ENCODE measurements around the gene ERBB4. TPM values are rescaled to one million over a fixed set of nuclear protein-coding genes. Genes with fewer than 3 reads are reported as not detected.
"Not testable (repeated sequence)": the region's sequence is repeated elsewhere in the genome, so short reads cannot be mapped to it uniquely, and the experiment has no call there.

ERBB4 gene
- total and polyA plus RNA-seq, 10 of the 15 experiments (the other 5 are each of a cell fraction or from before 2014, with no cell fraction given): under 0.01 to 0.23 (median 0.01) TPM; not detected in 4

- H3K79me2 ChIP-seq (ENCODE audit: control insufficient read depth, insufficient read depth, low read length); H3K27me3 ChIP-seq (replicated peaks in 1 of 2; ENCODE audit: control insufficient read depth in 2 of 2, insufficient read depth in 2 of 2, low read length in 1 of 2); ATAC-seq; DNase-seq (ENCODE audit: low read depth, low spot score); H3K9ac ChIP-seq (ENCODE audit: control insufficient read depth, insufficient read depth, low read length); intact Hi-C loops (cut with micrococcal nuclease; ENCODE audit: unreplicated experiment); H4K20me1 ChIP-seq (ENCODE audit: control insufficient read depth, insufficient read depth); H3K4me3 ChIP-seq; FAIRE-seq; H3K36me3 ChIP-seq (ENCODE audit: control insufficient read depth in 2 of 2, insufficient read depth in 2 of 2, low read length in 1 of 2); H2AFZ ChIP-seq (ENCODE audit: control insufficient read depth, low read depth, low read length); in situ Hi-C loops (cut with MboI); RAD21 ChIA-PET (ENCODE audit: unreplicated experiment); POLR2A ChIA-PET; BruUV-seq (replicated peaks); H3K4me2 ChIP-seq (ENCODE audit: control insufficient read depth, insufficient read depth); H3K4me1 ChIP-seq (ENCODE audit: control insufficient read depth, insufficient read depth, low read length); H3K27ac ChIP-seq (ENCODE audit: control insufficient read depth, insufficient read depth); SMC1A ChIA-PET (ENCODE audit: uncharacterized antibody, unreplicated experiment); H3K9me3 ChIP-seq (replicated peaks; ENCODE audit: control insufficient read depth, insufficient read depth, low read length); CTCF ChIA-PET: not testable (repeated sequence)
- WGBS (ENCODE audit: insufficient coverage, insufficient replicate concordance, low lambda C conversion rate, missing lambda C conversion rate): 54% methylated on average over 8 of the region's 8 CpGs
Measured at GRCh38 chr2:212191438-212191837, 347.2 kb downstream of the ERBB4 start.

DNA sequence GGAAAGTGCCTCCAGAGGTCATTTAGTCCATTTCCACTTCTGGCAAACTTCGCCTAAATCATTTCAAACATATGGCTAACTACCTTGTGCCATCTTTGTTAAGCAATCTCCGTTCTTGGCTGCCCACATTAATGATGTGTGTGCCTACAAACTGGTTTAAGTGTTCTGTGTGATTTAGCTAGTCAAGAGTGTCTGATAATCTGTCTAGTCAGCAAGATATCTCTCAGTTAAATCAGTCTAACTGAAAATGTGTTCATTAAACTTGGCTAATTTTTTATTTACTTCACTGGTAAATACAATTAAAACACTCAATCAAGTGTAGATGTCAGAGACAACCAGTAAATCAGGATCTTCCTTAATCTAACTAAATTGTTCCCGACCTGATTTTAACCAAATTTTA is 352.4 kb downstream of the ERBB4 start:
- ChIA-PET POLR2A (no interaction called here), CTCF (no interaction called here), RAD21 (ENCODE audit: unreplicated experiment) (no interaction called here), SMC1A (ENCODE audit: uncharacterized antibody, unreplicated experiment) (interaction anchor here (0.7 kb wide), 1 partner anchor 426 kb away, joined by 3 read pairs; no protein-coding TSS in a partner anchor)
- no peaks in the 10 kb centered on the region for H3K36me3 ChIP-seq (ENCODE audit: control insufficient read depth in 2 of 2, insufficient read depth in 2 of 2, low read length in 1 of 2)
- no peak overlapping the region for H3K4me3 ChIP-seq
- in situ Hi-C loops (cut with MboI): no loop called here
- H3K9ac ChIP-seq (ENCODE audit: control insufficient read depth, insufficient read depth, low read length): no peak overlapping the region
- no TSS peak for BruUV-seq (replicated peaks)
- no peaks in the 10 kb centered on the region for H3K27me3 ChIP-seq (replicated peaks in 1 of 2; ENCODE audit: control insufficient read depth in 2 of 2, insufficient read depth in 2 of 2, low read length in 1 of 2)
- no peaks in the 10 kb centered on the region for H3K79me2 ChIP-seq (ENCODE audit: control insufficient read depth, insufficient read depth, low read length)
- no peak overlapping the region for H3K27ac ChIP-seq (ENCODE audit: control insufficient read depth, insufficient read depth)
- no peak overlapping the region for H3K4me2 ChIP-seq (ENCODE audit: control insufficient read depth, insufficient read depth)
- no peaks in the 10 kb centered on the region for H3K9me3 ChIP-seq (replicated peaks; ENCODE audit: control insufficient read depth, insufficient read depth, low read length)
- no peaks in the 10 kb centered on the region for H4K20me1 ChIP-seq (ENCODE audit: control insufficient read depth, insufficient read depth)
- ATAC-seq (no peak), FAIRE-seq (no peak), DNase-seq (ENCODE audit: low read depth, low spot score) (no peak)
- no peak overlapping the region for H2AFZ ChIP-seq (ENCODE audit: control insufficient read depth, low read depth, low read length)
- 0% methylated on average over 3 of the region's 3 CpGs for WGBS (ENCODE audit: insufficient coverage, insufficient replicate concordance, low lambda C conversion rate, missing lambda C conversion rate)
- H3K4me1 ChIP-seq (ENCODE audit: control insufficient read depth, insufficient read depth, low read length): no peaks in the 10 kb centered on the region
- intact Hi-C loops (cut with micrococcal nuclease; ENCODE audit: unreplicated experiment): no loop called here
- no peak for TF ChIP-seq NR2F1 (conservative IDR thresholded peaks at IDR 0.05)
- no peak for TF ChIP-seq SIX5 (IDR thresholded peaks at IDR 0.05; ENCODE audit: low read depth, low read length, severe bottlenecking)
- TF ChIP-seq TCF12 (IDR thresholded peaks at IDR 0.05; ENCODE audit: low read depth, low read length): no peak
- no peak for TF ChIP-seq CHD1 (IDR thresholded peaks at IDR 0.05; ENCODE audit: low read depth, low read length)
- no peak for TF ChIP-seq YBX1 (IDR thresholded peaks at IDR 0.05)
- TF ChIP-seq NKRF (conservative IDR thresholded peaks at IDR 0.05): no peak
- TF ChIP-seq JUNB (IDR thresholded peaks at IDR 0.05): no peak
- no peak for TF ChIP-seq ZNF687 (IDR thresholded peaks at IDR 0.05)
- no peak for TF ChIP-seq RAD51 (IDR thresholded peaks at IDR 0.05)
- TF ChIP-seq, protein P1, sequence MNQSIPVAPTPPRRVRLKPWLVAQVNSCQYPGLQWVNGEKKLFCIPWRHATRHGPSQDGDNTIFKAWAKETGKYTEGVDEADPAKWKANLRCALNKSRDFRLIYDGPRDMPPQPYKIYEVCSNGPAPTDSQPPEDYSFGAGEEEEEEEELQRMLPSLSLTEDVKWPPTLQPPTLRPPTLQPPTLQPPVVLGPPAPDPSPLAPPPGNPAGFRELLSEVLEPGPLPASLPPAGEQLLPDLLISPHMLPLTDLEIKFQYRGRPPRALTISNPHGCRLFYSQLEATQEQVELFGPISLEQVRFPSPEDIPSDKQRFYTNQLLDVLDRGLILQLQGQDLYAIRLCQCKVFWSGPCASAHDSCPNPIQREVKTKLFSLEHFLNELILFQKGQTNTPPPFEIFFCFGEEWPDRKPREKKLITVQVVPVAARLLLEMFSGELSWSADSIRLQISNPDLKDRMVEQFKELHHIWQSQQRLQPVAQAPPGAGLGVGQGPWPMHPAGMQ (IDR thresholded peaks at IDR 0.05; ENCODE audit: borderline replicate concordance): no peak
- no peak for TF ChIP-seq CREM (IDR thresholded peaks at IDR 0.05; ENCODE audit: low read depth)
